Ammon's horn (tissue), 1 donor: ENCODE results near the gene FPR1.
"Not testable (repeated sequence)": the region's sequence is repeated elsewhere in the genome, so short reads cannot be mapped to it uniquely, and the experiment has no call there.

Experiments used
- DNase-seq: peaks from one replicate; pipeline ENCODE4 v3.0.0-alpha.2; 2016; ENCODE audit warnings: low spot score

Gene FPR1

DNA sequence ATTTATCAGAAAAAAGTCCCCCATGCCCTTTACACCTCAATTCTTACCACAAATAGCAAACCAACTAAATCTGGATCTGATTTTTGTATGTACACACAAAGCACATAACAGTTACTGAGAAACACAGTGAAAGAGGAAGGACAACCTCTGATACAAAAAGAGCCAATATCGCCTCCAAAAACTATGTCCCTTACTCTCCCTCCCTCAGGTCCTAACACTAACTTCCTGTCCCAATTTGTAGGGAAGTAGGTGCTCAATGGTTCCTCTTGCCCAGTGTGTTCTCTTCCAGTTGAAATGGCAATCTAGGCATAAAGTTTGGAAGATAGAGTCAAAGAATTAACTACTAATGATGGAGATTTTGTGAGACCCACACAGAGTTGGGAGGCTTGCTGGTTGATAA is 27.5 kb upstream of the FPR1 start:
- DNase-seq, result no peak

- peak; percentile 96 for DNase-seq
Measured at GRCh38 chr19:51777570-51778462, 26.1 kb upstream of the FPR1 start.

DNA sequence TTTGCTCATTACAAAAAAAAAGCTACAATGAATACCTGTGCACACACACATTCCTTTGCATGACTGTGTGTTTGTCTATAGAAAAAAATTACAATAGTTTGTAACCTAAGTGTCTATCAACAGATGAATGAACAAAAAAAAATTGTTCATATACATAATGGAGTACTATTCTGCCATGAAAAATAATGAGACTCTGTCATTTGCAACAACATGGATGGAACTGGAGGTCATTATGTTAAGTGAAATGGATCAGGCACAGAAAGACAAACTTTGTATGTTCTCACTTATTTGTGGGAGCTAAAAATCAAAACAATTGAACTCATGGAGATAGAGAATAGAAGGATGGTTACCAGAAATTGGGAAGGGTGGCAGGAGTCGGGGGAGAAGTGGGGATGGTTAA is 24.9 kb upstream of the FPR1 start:
- DNase-seq, result not testable (repeated sequence)

- no peak for DNase-seq
Measured at GRCh38 chr19:51772977-51773376, 21.3 kb upstream of the FPR1 start.

GRCh38 chr19:51771376-51772130 is 19.9 kb upstream of the FPR1 start:
- DNase-seq, result peak; percentile 12

DNA sequence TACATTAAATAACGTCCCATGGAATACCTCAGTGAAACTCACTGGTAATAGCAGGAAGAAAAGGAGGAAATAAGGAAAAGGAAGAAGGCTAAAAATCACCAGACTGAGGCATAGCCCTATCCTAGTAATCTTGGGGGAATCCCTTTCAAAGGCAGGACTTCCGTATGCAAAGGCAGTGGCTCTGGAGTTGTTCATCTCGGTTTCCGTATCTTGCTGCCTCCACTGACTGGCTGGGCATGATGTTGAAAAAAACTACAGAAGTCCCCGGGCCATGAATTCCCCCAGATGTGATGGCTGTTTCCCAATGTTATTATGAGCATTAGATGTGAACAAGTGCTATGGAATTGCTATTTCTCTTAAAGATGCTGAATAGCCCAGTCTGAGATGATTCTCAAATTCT is 14.8 kb upstream of the FPR1 start:
- no peak for DNase-seq

- DNase-seq, result no peak
Measured at GRCh38 chr19:51765086-51765485, 13.4 kb upstream of the FPR1 start.

DNA sequence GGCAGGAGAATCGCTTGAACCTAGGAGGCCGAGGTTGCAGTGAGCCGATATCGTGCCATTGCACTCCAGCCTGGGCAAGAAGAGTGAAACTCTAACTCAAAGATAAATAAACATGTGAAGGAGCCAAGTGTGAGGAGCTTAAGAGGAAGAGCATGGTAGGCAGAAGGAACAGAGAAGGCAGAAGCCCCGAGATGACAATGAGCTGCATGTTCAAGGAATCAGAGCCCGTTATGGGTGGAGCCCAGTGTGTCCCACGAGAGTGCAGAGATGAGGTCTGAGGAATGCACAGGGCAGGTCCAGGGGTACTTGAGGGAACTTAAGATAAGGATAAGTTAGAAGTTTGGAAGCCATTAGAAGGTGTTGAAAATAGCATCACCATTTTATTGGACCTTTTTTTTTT is 10.0 kb upstream of the FPR1 start:
- no peak for DNase-seq

GRCh38 chr19:51760697-51761356 is 9.1 kb upstream of the FPR1 start, which contains the start of gene FPR2:
TSS of gene FPR2 (plus strand) at chr19:51761180. CDS start at chr19:51768659, 7,479 bp downstream.
- no peak for DNase-seq

- DNase-seq, result no peak
Measured at GRCh38 chr19:51755571-51755970, 3.9 kb upstream of the FPR1 start.

- DNase-seq, result no peak
Measured at GRCh38 chr19:51754770-51755169, 3.1 kb upstream of the FPR1 start.

DNA sequence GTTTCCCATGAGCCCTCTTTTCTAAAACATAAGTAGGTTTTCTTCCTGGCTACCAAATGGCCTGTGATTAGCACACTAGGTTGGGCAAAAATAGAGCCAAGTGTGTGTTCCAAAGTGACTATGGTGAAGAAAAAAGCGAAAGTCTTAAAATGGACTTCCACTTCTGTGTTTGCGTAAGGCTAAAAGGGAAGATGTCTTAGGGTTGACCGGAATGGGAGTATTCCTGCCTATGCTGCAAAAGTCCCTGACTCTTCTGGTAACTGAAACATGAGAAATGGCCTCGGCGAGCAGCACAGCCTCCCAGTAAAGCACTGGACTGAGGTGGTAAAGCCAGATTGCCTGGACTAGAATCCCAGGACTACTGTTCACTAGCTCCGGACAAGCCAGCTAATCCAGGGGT is 2.4 kb upstream of the FPR1 start:
- DNase-seq, result peak; percentile 55

DNA sequence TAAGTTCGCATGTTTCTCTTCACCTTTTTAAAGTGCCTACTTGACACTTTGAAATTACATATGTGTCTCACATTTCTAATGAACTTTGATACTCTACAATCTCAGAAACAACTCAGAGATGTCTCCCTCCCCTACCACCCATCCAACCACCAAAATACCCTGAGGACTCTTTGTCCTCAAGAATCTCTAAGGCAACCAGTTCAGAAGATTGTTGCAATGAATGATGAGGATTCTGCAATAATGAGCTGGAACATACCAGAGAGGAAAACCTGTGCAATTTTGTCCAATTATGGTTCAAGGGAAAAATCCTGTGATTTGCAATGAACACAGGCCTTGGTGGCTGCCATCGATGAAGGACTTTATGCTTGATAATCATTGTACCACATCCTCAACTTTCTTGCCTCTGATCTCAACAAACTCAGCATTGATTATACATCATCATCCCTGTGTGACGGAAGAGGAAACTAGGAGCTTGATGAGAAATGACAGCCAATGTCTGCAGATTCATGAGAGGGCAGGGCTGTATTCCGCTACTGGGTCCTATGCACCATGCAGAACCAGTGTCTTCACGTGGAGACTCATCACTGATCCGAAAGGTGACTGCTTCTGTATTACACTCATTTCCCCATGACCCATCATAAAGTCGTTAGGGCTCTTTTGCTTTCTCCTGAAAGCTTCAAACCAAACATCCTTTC is 1.1 kb downstream of the FPR1 start:
- DNase-seq, result no peak

- DNase-seq, result no peak
Measured at GRCh38 chr19:51749979-51750378, 1.7 kb downstream of the FPR1 start.

- no peak for DNase-seq
Measured at GRCh38 chr19:51746731-51747130, 4.9 kb downstream of the FPR1 start.

DNA sequence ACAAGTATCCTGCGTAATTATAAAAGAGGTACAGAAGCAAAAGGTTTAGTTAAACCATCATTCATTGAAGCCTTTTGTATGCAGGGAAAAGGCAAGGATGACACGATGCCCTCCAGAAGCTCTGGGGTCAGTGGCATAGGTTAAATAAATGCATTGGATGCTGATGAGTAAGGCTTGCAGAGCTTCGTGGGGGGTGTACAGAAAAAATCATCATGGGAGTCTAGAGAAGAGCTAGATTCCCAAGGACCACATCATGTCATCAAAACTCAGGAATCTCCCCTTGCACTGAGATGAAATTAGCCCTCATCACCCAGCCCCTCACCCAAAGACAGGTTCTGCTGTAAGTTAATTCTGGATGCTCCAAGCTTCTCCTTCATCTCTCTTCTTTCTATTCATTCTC is 8.3 kb downstream of the FPR1 start:
- DNase-seq, result no peak

DNA sequence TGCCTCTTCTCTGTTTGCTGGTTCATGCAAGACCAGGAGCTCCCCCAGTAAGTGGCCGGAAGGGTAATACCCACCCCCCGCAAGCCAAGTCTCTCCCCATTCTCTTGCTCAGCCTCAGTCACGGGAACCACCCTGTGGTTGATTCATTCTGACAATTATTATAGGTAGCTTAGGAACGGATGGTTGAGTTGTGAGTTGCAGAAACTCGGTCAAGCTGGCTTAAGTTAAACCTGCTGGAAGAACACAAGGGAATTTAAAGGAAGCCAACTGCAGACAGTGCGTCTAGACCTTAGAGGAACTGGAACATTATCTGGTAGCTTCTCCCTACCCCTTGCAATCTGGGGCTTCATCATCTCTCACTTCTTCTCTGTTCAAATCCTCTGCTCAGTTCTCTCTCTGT is 8.9 kb downstream of the FPR1 start:
- no peak for DNase-seq

DNA sequence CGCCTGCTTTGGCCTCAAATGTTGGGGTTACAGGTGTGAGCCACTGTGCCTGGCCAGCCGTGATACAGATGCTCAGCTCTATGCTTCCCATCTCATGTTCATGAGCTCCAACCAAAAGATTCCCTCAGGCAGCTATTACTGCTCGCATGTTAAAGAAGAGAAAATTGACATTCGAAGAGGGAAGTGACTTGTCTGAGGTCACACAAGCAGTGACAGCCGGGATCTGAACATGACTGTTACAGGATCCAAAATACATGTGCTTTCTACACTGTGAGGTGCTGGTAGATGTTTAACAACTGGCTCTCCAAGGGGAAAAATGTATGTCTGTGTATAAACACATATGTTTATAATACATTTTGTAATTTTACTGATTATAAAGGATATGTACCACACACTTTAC is 11.3 kb downstream of the FPR1 start:
- no peak for DNase-seq

GRCh38 chr19:51739466-51740213 is 12.0 kb downstream of the FPR1 start:
- DNase-seq, result no peak

GRCh38 chr19:51738523-51738922 is 13.2 kb downstream of the FPR1 start:
- not testable (repeated sequence) for DNase-seq

- no peak for DNase-seq
Measured at GRCh38 chr19:51737924-51738323, 13.8 kb downstream of the FPR1 start.
